Measurements from ENCODE around the gene CTNNBIP1. TPM values are rescaled to one million over a fixed set of nuclear protein-coding genes. Genes with fewer than 3 reads are reported as not detected.

CTNNBIP1 gene
- total and polyA plus RNA-seq, 2 donors (not counting 1 experiment from before 2014, with no cell fraction given) = 6.9 to 8.7 TPM

DNA sequence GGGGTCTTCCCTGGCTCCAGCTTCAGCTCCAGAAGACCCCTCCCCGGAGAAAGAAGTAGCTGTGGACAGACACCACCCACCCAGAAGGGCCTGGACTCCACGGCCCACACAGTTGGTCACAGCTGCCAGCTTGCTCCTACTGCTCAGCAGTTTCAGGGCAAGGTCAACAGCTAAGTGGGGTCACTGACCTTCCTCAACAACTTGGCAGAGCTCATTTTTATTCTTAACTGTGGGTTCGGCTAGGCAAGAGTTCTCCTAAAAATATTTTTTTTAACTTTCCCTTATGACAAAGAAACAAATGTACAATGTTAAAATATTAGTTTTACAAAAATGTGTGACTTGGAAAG lies 41.9 kb downstream of the CTNNBIP1 start:
- intact Hi-C loops (cut with micrococcal nuclease) = loop anchor here (5.0 to 10.0 kb wide), 2 partner anchors 46 to 143 kb away; partner anchors contain the start of gene CLSTN1
- Histone ChIP-seq H3K27ac (ENCODE audit: low read length in 2 of 2) (no peak overlapping the region), H3K9me3 (ENCODE audit: control extremely low read depth in 1 of 3, control insufficient read depth in 2 of 3, insufficient read depth in 1 of 3, low read length in 2 of 3) (no peaks in the 10 kb centered on the region), H3K36me3 (replicated peaks in 1 of 2; ENCODE audit: control extremely low read depth in 1 of 2, control insufficient read depth in 1 of 2, extremely low read depth in 1 of 2, insufficient read depth in 2 of 2, low read length in 1 of 2) (peaks cover 0 to 10% of the 10 kb centered on the region in 2 experiments), H3K27me3 (replicated peaks in 1 of 4; ENCODE audit: control extremely low read depth in 1 of 4, control insufficient read depth in 3 of 4, insufficient read depth in 4 of 4, low read length in 3 of 4) (no peaks in the 10 kb centered on the region), H3K4me1 (ENCODE audit: control insufficient read depth in 2 of 2, insufficient read depth in 2 of 2, low read length in 2 of 2) (peaks cover 0 to 8% of the 10 kb centered on the region in 2 donors), H3K79me2 (ENCODE audit: control insufficient read depth, insufficient read depth, low read length) (peaks cover 6% of the 10 kb centered on the region), H3K9ac (ENCODE audit: low read length) (no peak overlapping the region), H2AFZ (ENCODE audit: insufficient read depth, low read depth, low read length, poor library complexity, severe bottlenecking) (no peak overlapping the region), H3K4me2 (replicated peaks; ENCODE audit: low read depth, low read length, poor library complexity, severe bottlenecking) (no peak overlapping the region), H4K20me1 (ENCODE audit: control insufficient read depth, insufficient read depth, low read length, poor library complexity, severe bottlenecking) (no peaks in the 10 kb centered on the region), H3K4me3 (ENCODE audit: control extremely low read depth in 1 of 5, extremely low read depth in 1 of 5, insufficient read depth in 1 of 5, low read depth in 2 of 5, low read length in 4 of 5) (no peak overlapping the region)
- peaks cover 3% of the 10 kb centered on the region for H3K4me1 Mint-ChIP-seq
- ChIA-PET POLR2A (interaction anchor here (0.6 to 0.8 kb wide), 3 partner anchors 223 to 372 kb away, joined by 3 to 7 read pairs (median 6); no protein-coding TSS in a partner anchor), CTCF (interaction anchor here (0.6 to 14.9 kb wide), 39 partner anchors 9 to 579 kb away, joined by 3 to 281 read pairs (median 4); partner anchors contain the start of gene CENPS)
- H3K4me3 Mint-ChIP-seq = no peak overlapping the region
- ATAC-seq (ENCODE audit: low read depth) = no peak
- TF ChIP-seq EZH2 (IDR thresholded peaks at IDR 0.05; ENCODE audit: borderline replicate concordance, insufficient read depth, low read depth, low read length, poor library complexity, severe bottlenecking) = no peak
- TF ChIP-seq, protein P1, sequence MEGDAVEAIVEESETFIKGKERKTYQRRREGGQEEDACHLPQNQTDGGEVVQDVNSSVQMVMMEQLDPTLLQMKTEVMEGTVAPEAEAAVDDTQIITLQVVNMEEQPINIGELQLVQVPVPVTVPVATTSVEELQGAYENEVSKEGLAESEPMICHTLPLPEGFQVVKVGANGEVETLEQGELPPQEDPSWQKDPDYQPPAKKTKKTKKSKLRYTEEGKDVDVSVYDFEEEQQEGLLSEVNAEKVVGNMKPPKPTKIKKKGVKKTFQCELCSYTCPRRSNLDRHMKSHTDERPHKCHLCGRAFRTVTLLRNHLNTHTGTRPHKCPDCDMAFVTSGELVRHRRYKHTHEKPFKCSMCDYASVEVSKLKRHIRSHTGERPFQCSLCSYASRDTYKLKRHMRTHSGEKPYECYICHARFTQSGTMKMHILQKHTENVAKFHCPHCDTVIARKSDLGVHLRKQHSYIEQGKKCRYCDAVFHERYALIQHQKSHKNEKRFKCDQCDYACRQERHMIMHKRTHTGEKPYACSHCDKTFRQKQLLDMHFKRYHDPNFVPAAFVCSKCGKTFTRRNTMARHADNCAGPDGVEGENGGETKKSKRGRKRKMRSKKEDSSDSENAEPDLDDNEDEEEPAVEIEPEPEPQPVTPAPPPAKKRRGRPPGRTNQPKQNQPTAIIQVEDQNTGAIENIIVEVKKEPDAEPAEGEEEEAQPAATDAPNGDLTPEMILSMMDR (IDR thresholded peaks at IDR 0.05) = no peak
- H3K27me3 Mint-ChIP-seq = no peaks in the 10 kb centered on the region
- no peak for DNase-seq
- no peaks in the 10 kb centered on the region for H3K9me3 Mint-ChIP-seq (ENCODE audit: insufficient read depth)
- H3K27ac Mint-ChIP-seq = no peak overlapping the region
- 91% methylated on average over 2 of the region's 3 CpGs for WGBS (ENCODE audit: insufficient coverage)

DNA sequence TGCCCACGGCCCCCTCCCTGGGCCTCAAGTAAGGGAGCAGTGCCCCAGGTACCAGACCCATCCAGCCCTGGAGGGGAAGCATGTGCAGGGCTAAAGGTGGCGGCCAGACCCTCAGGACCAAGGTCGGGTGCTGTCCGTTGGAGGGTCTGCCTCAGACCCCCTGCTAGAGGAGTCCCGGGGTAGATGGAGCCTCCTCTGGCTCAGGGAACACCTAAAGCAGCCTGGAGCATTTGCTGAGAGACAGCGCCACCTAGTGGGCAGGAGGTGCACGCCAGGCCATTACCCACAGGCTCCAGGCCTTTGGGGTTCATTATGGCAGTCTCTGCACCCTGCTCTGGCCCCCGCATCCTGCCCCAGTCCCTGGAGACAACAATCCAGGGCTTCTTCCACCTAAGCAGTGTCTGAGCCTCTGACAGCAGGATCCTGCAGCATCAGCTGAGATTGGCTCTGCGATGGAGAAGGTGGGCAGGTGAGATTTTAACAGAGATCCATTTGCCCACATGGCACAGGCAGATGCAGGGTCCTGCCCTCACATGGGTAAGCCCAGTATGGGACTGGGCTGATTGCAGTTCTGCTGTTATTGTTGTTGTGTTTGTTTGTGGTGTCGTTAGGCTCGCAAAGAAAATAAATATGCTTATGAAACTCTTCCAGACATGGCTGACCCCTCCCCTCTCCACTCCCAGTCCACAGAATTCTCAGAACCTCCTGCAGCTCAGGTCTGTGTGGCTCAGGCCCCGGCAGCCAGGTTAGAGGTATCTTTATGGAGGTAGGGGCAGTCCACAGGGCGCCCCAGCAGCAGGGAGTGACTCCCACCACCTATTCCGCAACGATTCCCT lies 42.4 kb downstream of the CTNNBIP1 start:
- Histone ChIP-seq H3K27ac (ENCODE audit: low read length in 2 of 2) (no peak overlapping the region), H3K9me3 (ENCODE audit: control extremely low read depth in 1 of 3, control insufficient read depth in 2 of 3, insufficient read depth in 1 of 3, low read length in 2 of 3) (no peaks in the 10 kb centered on the region), H3K4me3 (ENCODE audit: control extremely low read depth in 1 of 5, extremely low read depth in 1 of 5, insufficient read depth in 1 of 5, low read depth in 2 of 5, low read length in 4 of 5) (no peak overlapping the region), H3K4me2 (replicated peaks; ENCODE audit: low read depth, low read length, poor library complexity, severe bottlenecking) (no peak overlapping the region), H3K36me3 (replicated peaks in 1 of 2; ENCODE audit: control extremely low read depth in 1 of 2, control insufficient read depth in 1 of 2, extremely low read depth in 1 of 2, insufficient read depth in 2 of 2, low read length in 1 of 2) (peaks cover 0 to 10% of the 10 kb centered on the region in 2 experiments), H3K9ac (ENCODE audit: low read length) (no peak overlapping the region), H3K27me3 (replicated peaks in 1 of 4; ENCODE audit: control extremely low read depth in 1 of 4, control insufficient read depth in 3 of 4, insufficient read depth in 4 of 4, low read length in 3 of 4) (no peaks in the 10 kb centered on the region), H3K4me1 (ENCODE audit: control insufficient read depth in 2 of 2, insufficient read depth in 2 of 2, low read length in 2 of 2) (peaks cover 0 to 8% of the 10 kb centered on the region in 2 donors), H2AFZ (ENCODE audit: insufficient read depth, low read depth, low read length, poor library complexity, severe bottlenecking) (peak overlapping the region; percentile 0), H4K20me1 (ENCODE audit: control insufficient read depth, insufficient read depth, low read length, poor library complexity, severe bottlenecking) (no peaks in the 10 kb centered on the region), H3K79me2 (ENCODE audit: control insufficient read depth, insufficient read depth, low read length) (peaks cover 6% of the 10 kb centered on the region)
- peaks cover 3% of the 10 kb centered on the region for H3K4me1 Mint-ChIP-seq
- no peak for TF ChIP-seq EZH2 (IDR thresholded peaks at IDR 0.05; ENCODE audit: borderline replicate concordance, insufficient read depth, low read depth, low read length, poor library complexity, severe bottlenecking)
- TF ChIP-seq, protein P1 (IDR thresholded peaks at IDR 0.05) = peak; percentile 96
- intact Hi-C loops (cut with micrococcal nuclease) = loop anchor here (1.0 to 10.0 kb wide), 3 partner anchors 45 to 252 kb away; partner anchors contain the start of gene CLSTN1
- H3K27ac Mint-ChIP-seq = no peak overlapping the region
- H3K27me3 Mint-ChIP-seq = no peaks in the 10 kb centered on the region
- ChIA-PET POLR2A (interaction anchor here (0.8 kb wide), 1 partner anchor 372 kb away, joined by 3 read pairs; no protein-coding TSS in a partner anchor), CTCF (interaction anchor here (0.7 to 14.9 kb wide), 32 partner anchors 10 to 578 kb away, joined by 3 to 281 read pairs (median 4); partner anchors contain the start of gene CENPS)
- DNase-seq (peak; percentile 88), ATAC-seq (ENCODE audit: low read depth) (peak; percentile 96)
- H3K4me3 Mint-ChIP-seq = no peak overlapping the region
- WGBS (ENCODE audit: insufficient coverage) = 27% methylated on average over 9 of the region's 15 CpGs
- no peaks in the 10 kb centered on the region for H3K9me3 Mint-ChIP-seq (ENCODE audit: insufficient read depth)
